ENCODE measurements around the gene BTG3. TPM values are rescaled to one million over a fixed set of nuclear protein-coding genes. Genes with fewer than 3 reads are reported as not detected.

BTG3 gene
- total and polyA plus RNA-seq, 10 of the 15 experiments (the other 5 are each of a cell fraction or from before 2014, with no cell fraction given): 15.7 to 74.4 (median 34.8) TPM

DNA sequence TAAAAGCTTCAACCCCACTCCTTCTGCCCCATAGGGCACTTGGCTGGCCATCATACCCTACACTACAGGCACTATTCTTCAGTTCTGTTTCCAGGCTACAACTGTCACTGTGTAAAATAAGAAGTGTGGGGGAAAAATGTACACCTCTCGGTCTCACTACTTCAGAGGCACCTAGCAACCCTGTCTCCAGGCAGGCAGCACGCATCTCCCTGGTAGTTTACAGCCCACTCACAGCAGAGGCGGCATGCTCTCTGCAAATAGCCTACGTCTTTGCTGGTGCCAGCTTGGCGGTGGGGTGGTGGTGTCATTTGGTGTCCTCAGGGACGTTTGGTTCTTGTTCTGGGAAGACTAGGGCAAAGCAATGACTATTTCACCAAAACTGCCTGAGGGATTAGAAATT is 48.2 kb upstream of the BTG3 start:
- SMC1A ChIA-PET (ENCODE audit: uncharacterized antibody, unreplicated experiment): interaction anchor here (1.4 kb wide), 1 partner anchor 18 kb away, joined by 3 read pairs; no protein-coding TSS in a partner anchor
- H3K4me3 ChIP-seq: no peak overlapping the region
- ATAC-seq (no peak), FAIRE-seq (no peak), DNase-seq (ENCODE audit: low read depth, low spot score) (no peak)
- H3K9ac ChIP-seq (ENCODE audit: control insufficient read depth, insufficient read depth, low read length): no peak overlapping the region
- H3K27me3 ChIP-seq (replicated peaks in 1 of 2; ENCODE audit: control insufficient read depth in 2 of 2, insufficient read depth in 2 of 2, low read length in 1 of 2): no peaks in the 10 kb centered on the region
- BruUV-seq (replicated peaks): no TSS peak
- H4K20me1 ChIP-seq (ENCODE audit: control insufficient read depth, insufficient read depth): no peaks in the 10 kb centered on the region
- 20% methylated on average over 6 of the region's 6 CpGs for WGBS (ENCODE audit: insufficient coverage, insufficient replicate concordance, low lambda C conversion rate, missing lambda C conversion rate)
- H2AFZ ChIP-seq (ENCODE audit: control insufficient read depth, low read depth, low read length): no peak overlapping the region
- H3K36me3 ChIP-seq (ENCODE audit: control insufficient read depth in 2 of 2, insufficient read depth in 2 of 2, low read length in 1 of 2): no peaks in the 10 kb centered on the region
- in situ Hi-C loops (cut with MboI) (no loop called here), intact Hi-C loops (cut with micrococcal nuclease; ENCODE audit: unreplicated experiment) (no loop called here)
- no peaks in the 10 kb centered on the region for H3K9me3 ChIP-seq (replicated peaks; ENCODE audit: control insufficient read depth, insufficient read depth, low read length)
- TF ChIP-seq ZNF207 (IDR thresholded peaks at IDR 0.05; ENCODE audit: borderline replicate concordance) (no peak), STAT1 (conservative IDR thresholded peaks at IDR 0.05) (no peak)
- TF ChIP-seq, protein P1, sequence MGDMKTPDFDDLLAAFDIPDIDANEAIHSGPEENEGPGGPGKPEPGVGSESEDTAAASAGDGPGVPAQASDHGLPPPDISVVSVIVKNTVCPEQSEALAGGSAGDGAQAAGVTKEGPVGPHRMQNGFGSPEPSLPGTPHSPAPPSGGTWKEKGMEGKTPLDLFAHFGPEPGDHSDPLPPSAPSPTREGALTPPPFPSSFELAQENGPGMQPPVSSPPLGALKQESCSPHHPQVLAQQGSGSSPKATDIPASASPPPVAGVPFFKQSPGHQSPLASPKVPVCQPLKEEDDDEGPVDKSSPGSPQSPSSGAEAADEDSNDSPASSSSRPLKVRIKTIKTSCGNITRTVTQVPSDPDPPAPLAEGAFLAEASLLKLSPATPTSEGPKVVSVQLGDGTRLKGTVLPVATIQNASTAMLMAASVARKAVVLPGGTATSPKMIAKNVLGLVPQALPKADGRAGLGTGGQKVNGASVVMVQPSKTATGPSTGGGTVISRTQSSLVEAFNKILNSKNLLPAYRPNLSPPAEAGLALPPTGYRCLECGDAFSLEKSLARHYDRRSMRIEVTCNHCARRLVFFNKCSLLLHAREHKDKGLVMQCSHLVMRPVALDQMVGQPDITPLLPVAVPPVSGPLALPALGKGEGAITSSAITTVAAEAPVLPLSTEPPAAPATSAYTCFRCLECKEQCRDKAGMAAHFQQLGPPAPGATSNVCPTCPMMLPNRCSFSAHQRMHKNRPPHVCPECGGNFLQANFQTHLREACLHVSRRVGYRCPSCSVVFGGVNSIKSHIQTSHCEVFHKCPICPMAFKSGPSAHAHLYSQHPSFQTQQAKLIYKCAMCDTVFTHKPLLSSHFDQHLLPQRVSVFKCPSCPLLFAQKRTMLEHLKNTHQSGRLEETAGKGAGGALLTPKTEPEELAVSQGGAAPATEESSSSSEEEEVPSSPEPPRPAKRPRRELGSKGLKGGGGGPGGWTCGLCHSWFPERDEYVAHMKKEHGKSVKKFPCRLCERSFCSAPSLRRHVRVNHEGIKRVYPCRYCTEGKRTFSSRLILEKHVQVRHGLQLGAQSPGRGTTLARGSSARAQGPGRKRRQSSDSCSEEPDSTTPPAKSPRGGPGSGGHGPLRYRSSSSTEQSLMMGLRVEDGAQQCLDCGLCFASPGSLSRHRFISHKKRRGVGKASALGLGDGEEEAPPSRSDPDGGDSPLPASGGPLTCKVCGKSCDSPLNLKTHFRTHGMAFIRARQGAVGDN (IDR thresholded peaks at IDR 0.05): no peak
- CTCF ChIA-PET: no interaction called here
- no peaks in the 10 kb centered on the region for H3K4me1 ChIP-seq (ENCODE audit: control insufficient read depth, insufficient read depth, low read length)
- no peak overlapping the region for H3K4me2 ChIP-seq (ENCODE audit: control insufficient read depth, insufficient read depth)
- no peak overlapping the region for H3K27ac ChIP-seq (ENCODE audit: control insufficient read depth, insufficient read depth)
- RAD21 ChIA-PET (ENCODE audit: unreplicated experiment): no interaction called here
- no peaks in the 10 kb centered on the region for H3K79me2 ChIP-seq (ENCODE audit: control insufficient read depth, insufficient read depth, low read length)
- POLR2A ChIA-PET: no interaction called here

DNA sequence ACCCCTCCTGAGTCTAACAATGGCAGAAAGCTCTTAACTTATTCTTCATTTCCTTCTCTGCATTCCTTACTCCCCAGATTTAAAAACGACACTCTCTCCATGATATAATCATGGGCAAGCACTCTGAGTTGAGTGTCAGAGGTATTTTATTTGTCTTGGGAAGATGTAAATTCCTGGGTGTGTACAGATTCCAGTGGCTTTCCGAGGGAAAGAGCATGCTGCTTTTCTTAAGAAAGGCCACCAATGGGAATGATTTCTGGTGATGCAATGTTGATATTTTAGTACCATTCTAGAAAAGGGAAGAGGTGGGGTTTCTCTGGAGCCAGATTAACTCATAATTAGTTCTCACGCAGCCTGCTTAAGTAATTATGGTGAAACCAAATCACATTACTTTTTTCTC is 47.8 kb upstream of the BTG3 start:
- no peak overlapping the region for H3K4me3 ChIP-seq
- FAIRE-seq (no peak), DNase-seq (ENCODE audit: low read depth, low spot score) (no peak), ATAC-seq (no peak)
- H4K20me1 ChIP-seq (ENCODE audit: control insufficient read depth, insufficient read depth): no peaks in the 10 kb centered on the region
- no peaks in the 10 kb centered on the region for H3K9me3 ChIP-seq (replicated peaks; ENCODE audit: control insufficient read depth, insufficient read depth, low read length)
- in situ Hi-C loops (cut with MboI): no loop called here
- ChIA-PET CTCF (interaction anchor here (1.1 kb wide), 1 partner anchor 265 kb away, joined by 3 read pairs; no protein-coding TSS in a partner anchor), POLR2A (no interaction called here), RAD21 (ENCODE audit: unreplicated experiment) (no interaction called here), SMC1A (ENCODE audit: uncharacterized antibody, unreplicated experiment) (interaction anchor here (1.4 kb wide), 1 partner anchor 18 kb away, joined by 3 read pairs; no protein-coding TSS in a partner anchor)
- H3K4me1 ChIP-seq (ENCODE audit: control insufficient read depth, insufficient read depth, low read length): no peaks in the 10 kb centered on the region
- TF ChIP-seq SMAD5 (IDR thresholded peaks at IDR 0.05; ENCODE audit: low read depth) (no peak), MTA2 (IDR thresholded peaks at IDR 0.05; ENCODE audit: low read depth) (no peak)
- no peak overlapping the region for H2AFZ ChIP-seq (ENCODE audit: control insufficient read depth, low read depth, low read length)
- no peaks in the 10 kb centered on the region for H3K36me3 ChIP-seq (ENCODE audit: control insufficient read depth in 2 of 2, insufficient read depth in 2 of 2, low read length in 1 of 2)
- WGBS (ENCODE audit: insufficient coverage, insufficient replicate concordance, low lambda C conversion rate, missing lambda C conversion rate): 8% methylated on average over 3 of the region's 3 CpGs
- no peak overlapping the region for H3K4me2 ChIP-seq (ENCODE audit: control insufficient read depth, insufficient read depth)
- BruUV-seq (replicated peaks): no TSS peak
- H3K79me2 ChIP-seq (ENCODE audit: control insufficient read depth, insufficient read depth, low read length): no peaks in the 10 kb centered on the region
- intact Hi-C loops (cut with micrococcal nuclease; ENCODE audit: unreplicated experiment): no loop called here
- no peak overlapping the region for H3K9ac ChIP-seq (ENCODE audit: control insufficient read depth, insufficient read depth, low read length)
- no peak overlapping the region for H3K27ac ChIP-seq (ENCODE audit: control insufficient read depth, insufficient read depth)
- no peaks in the 10 kb centered on the region for H3K27me3 ChIP-seq (replicated peaks in 1 of 2; ENCODE audit: control insufficient read depth in 2 of 2, insufficient read depth in 2 of 2, low read length in 1 of 2)

All from GM12878 (cell line).